HepG2 (cell line): ENCODE results near the gene GPR156. TPM values are rescaled to one million over a fixed set of nuclear protein-coding genes. Genes with fewer than 3 reads are reported as not detected.

Source experiments
- ATF2 ChIP-seq: sonication (generic); formaldehyde crosslinking; IDR thresholded peaks from 2 replicates; pipeline ENCODE4 v1.4.0; 2020; ENCODE audit warnings: missing genetic modification reagents
- ATF7 ChIP-seq, 2 experiments: fragments of 450-650 bp in 1 of 2; sonication (generic) in 1 of 2; formaldehyde crosslinking in 1 of 2; IDR thresholded peaks; 2 replicates each; pipeline versions ENCODE4 v1.4.0 to v1.6.1; 2016 to 2020; ENCODE audit warnings: antibody characterized with exemption in 1 of 2, mild to moderate bottlenecking in 1 of 2, missing genetic modification reagents in 1 of 2
- CEBPZ ChIP-seq: IDR thresholded peaks from 2 replicates; pipeline ENCODE4 v1.6.1; 2012; ENCODE audit warnings: low read length, improper control_type of control experiment
- IKZF5 ChIP-seq: IDR thresholded peaks from 2 replicates; pipeline ENCODE4 v1.6.1; 2018; ENCODE audit warnings: missing genetic modification reagents, mild to moderate bottlenecking, missing compliant biosample characterization
- KLF11 ChIP-seq: IDR thresholded peaks from 2 replicates; pipeline ENCODE4 v1.6.1; 2016; ENCODE audit warnings: missing compliant biosample characterization
- MTA3 ChIP-seq: sonication (generic); formaldehyde crosslinking; IDR thresholded peaks from 2 replicates; pipeline ENCODE4 v1.4.0; 2020; ENCODE audit warnings: missing genetic modification reagents
- POGZ ChIP-seq: sonication (generic); formaldehyde crosslinking; IDR thresholded peaks from 2 replicates; pipeline ENCODE4 v1.4.0; 2020; ENCODE audit warnings: mild to moderate bottlenecking, missing genetic modification reagents
- RAD21 ChIP-seq: fragments of 450-650 bp; formaldehyde crosslinking; IDR thresholded peaks from 2 replicates; pipeline ENCODE4 v1.5.0; 2020; ENCODE audit warnings: mild to moderate bottlenecking
- SOX5 ChIP-seq: IDR thresholded peaks from 2 replicates; pipeline ENCODE4 v1.6.1; 2016; ENCODE audit warnings: borderline replicate concordance
- TEF ChIP-seq: sonication (generic); formaldehyde crosslinking; IDR thresholded peaks from 2 replicates; pipeline ENCODE4 v1.5.0; 2020; ENCODE audit warnings: missing genetic modification reagents
- TFE3 ChIP-seq: IDR thresholded peaks from 2 replicates; pipeline ENCODE4 v1.6.1; 2016
- ZNF143 ChIP-seq: sonication (generic); formaldehyde crosslinking; IDR thresholded peaks from 2 replicates; pipeline ENCODE4 v1.4.0; 2020; ENCODE audit warnings: missing genetic modification reagents
- ZNF207 ChIP-seq: fragments of 450-650 bp; IDR thresholded peaks from 2 replicates; pipeline ENCODE4 v1.6.1; 2016; ENCODE audit warnings: antibody characterized with exemption, borderline replicate concordance
- ZNF253 ChIP-seq: sonication (generic); formaldehyde crosslinking; IDR thresholded peaks from 2 replicates; pipeline ENCODE4 v1.8.0; 2022; ENCODE audit warnings: mild to moderate bottlenecking, missing genetic modification reagents, borderline replicate concordance
- ZNF350 ChIP-seq: sonication (generic); formaldehyde crosslinking; IDR thresholded peaks from 2 replicates; pipeline ENCODE4 v1.4.0; 2020; ENCODE audit warnings: mild to moderate bottlenecking, low read depth, missing genetic modification reagents, borderline replicate concordance
- ZNF460 ChIP-seq: sonication (generic); formaldehyde crosslinking; IDR thresholded peaks from 2 replicates; pipeline ENCODE4 v1.5.1; 2020; ENCODE audit warnings: missing genetic modification reagents, mild to moderate bottlenecking, borderline replicate concordance
- ZNF468 ChIP-seq: sonication (generic); formaldehyde crosslinking; IDR thresholded peaks from 2 replicates; pipeline ENCODE4 v1.8.0; 2022; ENCODE audit warnings: mild to moderate bottlenecking, moderate library complexity, missing genetic modification reagents
- ZNF530 ChIP-seq: sonication (generic); formaldehyde crosslinking; IDR thresholded peaks from 2 replicates; pipeline ENCODE4 v1.5.0; 2020; ENCODE audit warnings: low read depth, mild to moderate bottlenecking, missing genetic modification reagents
- ZNF614 ChIP-seq: IDR thresholded peaks from 2 replicates; pipeline ENCODE4 v1.6.1; 2018; ENCODE audit warnings: missing biosample characterization, missing genetic modification reagents, inconsistent platforms, borderline replicate concordance
- ZNF773 ChIP-seq: sonication (generic); formaldehyde crosslinking; IDR thresholded peaks from 2 replicates; pipeline ENCODE4 v1.4.0; 2020; ENCODE audit warnings: missing genetic modification reagents, borderline replicate concordance
- ZNF883 ChIP-seq: sonication (generic); formaldehyde crosslinking; IDR thresholded peaks from 2 replicates; pipeline ENCODE4 v1.5.1; 2020; ENCODE audit warnings: mild to moderate bottlenecking, missing genetic modification reagents; ENCODE audit errors: not compliant biosample characterization
- ZSCAN30 ChIP-seq: sonication (generic); formaldehyde crosslinking; IDR thresholded peaks from 2 replicates; pipeline ENCODE4 v1.5.0; 2020; ENCODE audit warnings: mild to moderate bottlenecking, missing genetic modification reagents
- polyA plus RNA-seq, 8 experiments: library from polyadenylated mRNA; depleted of rRNA in 3 of 8; stranded (reverse) in 7 of 8; unstranded in 1 of 8; fragments of >200 nt; fragmentation: Illumina TruSeq in 4 of 8; extraction: Trizol in 4 of 8; gene quantifications; 2 replicates each; pipeline versions ENCODE4 v1.2.1 to v1.2.3, GENCODE V29; 2011 to 2016; ENCODE audit warnings: low read depth in 4 of 8, missing spikeins in 1 of 8, mixed read lengths in 1 of 8; ENCODE audit not compliant: insufficient read depth in 1 of 8
- total RNA-seq, 5 experiments: library from RNA; depleted of rRNA; stranded (reverse); fragments of >200 nt; fragmentation: Illumina TruSeq; extraction: Trizol; gene quantifications; 2 replicates each; pipeline ENCODE4 v1.2.3, GENCODE V29; 2016; ENCODE audit warnings: low read depth in 1 of 5

The GPR156 gene
- total and polyA plus RNA-seq, 2 of the 13 experiments (the other 11 are each of a cell fraction or from before 2014, with no cell fraction given), result not detected

GRCh38 chr3:120147072-120147871 lies 137.8 kb downstream of the GPR156 start (continued):
- TF ChIP-seq ZNF468 (CRISPR knock-in tag) (no peak), CEBPZ (no peak), ZNF614 (CRISPR knock-in tag) (no peak), POGZ (CRISPR knock-in tag) (no peak), ZNF207 (no peak), TEF (CRISPR knock-in tag) (no peak), MTA3 (CRISPR knock-in tag) (no peak), ZNF253 (CRISPR knock-in tag) (no peak), TFE3 (CRISPR knock-in tag) (peak; percentile 74; the same call in 1 of the 2 replicates), ZNF773 (no peak), ZNF143 (CRISPR knock-in tag) (no peak), SOX5 (CRISPR knock-in tag) (peak; percentile 67; the same call in 1 of the 2 replicates), ZNF530 (CRISPR knock-in tag) (no peak), RAD21 (CRISPR knock-in tag) (peak; percentile 47; the same call in 1 of the 2 replicates), ZSCAN30 (CRISPR knock-in tag) (no peak), ZNF883 (CRISPR knock-in tag) (no peak), ATF7 (IDR thresholded peaks at IDR 0.05) (no peak), ATF7 (CRISPR knock-in tag; IDR thresholded peaks at IDR 0.05) (no peak), ZNF350 (no peak), ATF2 (no peak), IKZF5 (no peak), KLF11 (CRISPR knock-in tag) (no peak), ZNF460 (CRISPR knock-in tag) (no peak)
